HFF-Myc (cell line): ENCODE measurements around the gene TENM4.

ENCODE experiments used
- DNase-seq: peaks from one replicate; pipeline ENCODE4 v3.0.0-alpha.2; 2011; ENCODE audit warnings: low read depth; ENCODE audit errors: extremely low read depth
- H3K4me3 ChIP-seq: replicated peaks from 2 replicates; pipeline ENCODE4 v1.5.1; 2011; ENCODE audit warnings: low read depth, mild to moderate bottlenecking, control low read depth, low read length
- TF ChIP-seq, protein P1 (sequence below): IDR thresholded peaks from 2 replicates; pipeline ENCODE4 v1.5.1; 2012; ENCODE audit warnings: mild to moderate bottlenecking, low read depth, low read length, control low read depth; ENCODE audit errors: missing control alignments

Gene TENM4

GRCh38 chr11:78780889-78781288, 659.9 kb downstream of the TENM4 start:
- DNase-seq: no peak
- H3K4me3 ChIP-seq: no peak overlapping the region
- TF ChIP-seq, protein P1, sequence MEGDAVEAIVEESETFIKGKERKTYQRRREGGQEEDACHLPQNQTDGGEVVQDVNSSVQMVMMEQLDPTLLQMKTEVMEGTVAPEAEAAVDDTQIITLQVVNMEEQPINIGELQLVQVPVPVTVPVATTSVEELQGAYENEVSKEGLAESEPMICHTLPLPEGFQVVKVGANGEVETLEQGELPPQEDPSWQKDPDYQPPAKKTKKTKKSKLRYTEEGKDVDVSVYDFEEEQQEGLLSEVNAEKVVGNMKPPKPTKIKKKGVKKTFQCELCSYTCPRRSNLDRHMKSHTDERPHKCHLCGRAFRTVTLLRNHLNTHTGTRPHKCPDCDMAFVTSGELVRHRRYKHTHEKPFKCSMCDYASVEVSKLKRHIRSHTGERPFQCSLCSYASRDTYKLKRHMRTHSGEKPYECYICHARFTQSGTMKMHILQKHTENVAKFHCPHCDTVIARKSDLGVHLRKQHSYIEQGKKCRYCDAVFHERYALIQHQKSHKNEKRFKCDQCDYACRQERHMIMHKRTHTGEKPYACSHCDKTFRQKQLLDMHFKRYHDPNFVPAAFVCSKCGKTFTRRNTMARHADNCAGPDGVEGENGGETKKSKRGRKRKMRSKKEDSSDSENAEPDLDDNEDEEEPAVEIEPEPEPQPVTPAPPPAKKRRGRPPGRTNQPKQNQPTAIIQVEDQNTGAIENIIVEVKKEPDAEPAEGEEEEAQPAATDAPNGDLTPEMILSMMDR: no peak

- no peak for DNase-seq
- TF ChIP-seq, protein P1: no peak
- no peak overlapping the region for H3K4me3 ChIP-seq
Measured at GRCh38 chr11:78773492-78773891, 667.3 kb downstream of the TENM4 start.

DNA sequence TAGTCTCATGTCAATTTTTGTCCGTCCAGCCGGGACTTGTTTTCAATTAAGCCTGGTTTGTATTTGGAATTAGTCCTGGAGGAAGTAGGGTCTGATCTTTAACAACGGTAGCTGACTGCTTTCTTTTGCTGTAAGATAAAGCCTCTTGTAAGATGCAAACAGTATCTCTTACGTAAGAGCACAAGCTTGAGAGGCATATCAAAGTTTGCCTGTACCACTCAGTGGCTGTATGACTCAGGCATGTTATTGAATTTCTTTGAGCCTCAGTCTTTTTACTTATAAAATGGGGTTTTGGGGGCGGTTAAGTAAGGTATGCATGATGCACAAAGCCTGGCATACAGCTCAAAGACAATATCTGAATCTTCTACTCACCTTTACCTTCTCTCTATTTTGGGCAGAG, 667.8 kb downstream of the TENM4 start:
- no peak for DNase-seq
- H3K4me3 ChIP-seq: no peak overlapping the region
- TF ChIP-seq, protein P1: no peak

- no peak for DNase-seq
- H3K4me3 ChIP-seq: no peak overlapping the region
- TF ChIP-seq, protein P1: no peak
Measured at GRCh38 chr11:78772186-78772585, 668.6 kb downstream of the TENM4 start.

DNA sequence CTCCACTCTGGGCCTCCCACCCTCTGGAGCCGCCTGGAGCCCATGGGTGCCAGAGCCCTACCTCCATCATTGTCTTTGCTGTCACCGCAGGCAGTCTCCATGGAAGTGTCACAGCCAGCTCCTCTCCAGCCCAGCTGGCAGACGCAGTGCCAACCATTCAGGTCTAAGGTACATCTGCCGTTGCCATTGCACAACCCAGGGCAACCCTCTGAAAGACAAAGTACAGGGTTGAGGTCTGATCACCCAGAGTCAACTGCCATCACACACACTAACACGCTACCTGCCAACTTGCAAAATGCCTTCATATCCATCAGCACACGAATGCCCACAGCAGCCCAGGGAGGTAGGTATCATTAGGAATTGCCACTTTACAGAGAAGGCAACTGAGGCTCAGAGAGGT, 669.9 kb downstream of the TENM4 start:
- DNase-seq: no peak
- TF ChIP-seq, protein P1: no peak
- no peak overlapping the region for H3K4me3 ChIP-seq

GRCh38 chr11:78768971-78769370, 671.9 kb downstream of the TENM4 start:
- no peak for DNase-seq
- TF ChIP-seq, protein P1: no peak
- no peak overlapping the region for H3K4me3 ChIP-seq

- no peak overlapping the region for H3K4me3 ChIP-seq
- DNase-seq: no peak
- TF ChIP-seq, protein P1: no peak
Measured at GRCh38 chr11:78768345-78768744, 672.5 kb downstream of the TENM4 start.
